Measurements from ENCODE around the gene PLCD4. TPM values are rescaled to one million over a fixed set of nuclear protein-coding genes. Genes with fewer than 3 reads are reported as not detected.

The PLCD4 gene
- polyA plus RNA-seq, 2 donors, result 4.3 to 5.4 TPM

GRCh38 chr2:218642121-218642656 is 34.5 kb downstream of the PLCD4 start:
- H3K4me3 ChIP-seq (ENCODE audit: low read depth in 1 of 2, low read length in 2 of 2), result no peak overlapping the region
- H3K9me3 ChIP-seq (ENCODE audit: control insufficient read depth in 2 of 2, insufficient read depth in 1 of 2, low read depth in 1 of 2, low read length in 1 of 2), result no peaks in the 10 kb centered on the region
- H3K4me1 ChIP-seq (ENCODE audit: control insufficient read depth in 2 of 2, insufficient read depth in 2 of 2, low read length in 1 of 2), result no peaks in the 10 kb centered on the region
- H3K36me3 ChIP-seq (ENCODE audit: control insufficient read depth in 2 of 2, insufficient read depth in 2 of 2, low read length in 1 of 2), result peaks cover 34 to 58% of the 10 kb centered on the region in 2 donors
- H3K27ac ChIP-seq (ENCODE audit: low read depth in 2 of 2, low read length in 1 of 2), result no peak overlapping the region
- WGBS, 2 donors, result 90 to 91% methylated on average over 18 of the region's 18 CpGs
- no peaks in the 10 kb centered on the region for H3K27me3 ChIP-seq (ENCODE audit: control insufficient read depth in 1 of 2, insufficient read depth in 2 of 2, low read length in 2 of 2)

DNA sequence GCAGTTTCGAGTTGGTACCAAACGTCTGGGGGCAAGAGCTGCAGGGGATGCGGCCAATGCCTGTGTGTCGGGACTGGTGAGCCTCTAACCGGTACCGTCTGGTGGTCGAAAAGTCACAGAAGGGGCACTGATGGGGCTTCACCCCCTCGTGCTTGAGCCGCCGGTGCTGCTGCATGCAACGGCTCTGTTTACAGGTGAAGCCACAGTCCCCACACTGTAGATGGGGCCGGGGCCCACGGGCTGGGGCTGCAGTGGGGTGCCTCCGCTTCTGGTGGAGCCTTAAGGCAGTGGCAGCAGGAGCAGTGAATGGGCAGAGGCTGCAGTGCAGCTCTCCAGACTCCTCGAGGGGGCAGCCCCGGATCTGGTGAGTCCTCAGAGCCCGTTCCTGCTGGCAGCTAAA is 35.1 kb downstream of the PLCD4 start:
- no peak overlapping the region for H3K27ac ChIP-seq (ENCODE audit: low read depth in 2 of 2, low read length in 1 of 2)
- H3K4me3 ChIP-seq (ENCODE audit: low read depth in 1 of 2, low read length in 2 of 2), result no peak overlapping the region
- H3K36me3 ChIP-seq (ENCODE audit: control insufficient read depth in 2 of 2, insufficient read depth in 2 of 2, low read length in 1 of 2), result peaks cover 34 to 57% of the 10 kb centered on the region in 2 donors
- no peaks in the 10 kb centered on the region for H3K27me3 ChIP-seq (ENCODE audit: control insufficient read depth in 1 of 2, insufficient read depth in 2 of 2, low read length in 2 of 2)
- H3K9me3 ChIP-seq (ENCODE audit: control insufficient read depth in 2 of 2, insufficient read depth in 1 of 2, low read depth in 1 of 2, low read length in 1 of 2), result no peaks in the 10 kb centered on the region
- no peaks in the 10 kb centered on the region for H3K4me1 ChIP-seq (ENCODE audit: control insufficient read depth in 2 of 2, insufficient read depth in 2 of 2, low read length in 1 of 2)
- 89 to 91% methylated on average over 17 of the region's 17 CpGs for WGBS, 2 donors

GRCh38 chr2:218643751-218644310 is 36.1 kb downstream of the PLCD4 start:
- peaks cover 29 to 57% of the 10 kb centered on the region in 2 donors for H3K36me3 ChIP-seq (ENCODE audit: control insufficient read depth in 2 of 2, insufficient read depth in 2 of 2, low read length in 1 of 2)
- H3K4me1 ChIP-seq (ENCODE audit: control insufficient read depth in 2 of 2, insufficient read depth in 2 of 2, low read length in 1 of 2), result no peaks in the 10 kb centered on the region
- H3K4me3 ChIP-seq (ENCODE audit: low read depth in 1 of 2, low read length in 2 of 2), result no peak overlapping the region
- H3K9me3 ChIP-seq (ENCODE audit: control insufficient read depth in 2 of 2, insufficient read depth in 1 of 2, low read depth in 1 of 2, low read length in 1 of 2), result no peaks in the 10 kb centered on the region
- WGBS, 2 donors, result 92% methylated on average over 8 to 10 of the region's 10 CpGs
- no peaks in the 10 kb centered on the region for H3K27me3 ChIP-seq (ENCODE audit: control insufficient read depth in 1 of 2, insufficient read depth in 2 of 2, low read length in 2 of 2)
- H3K27ac ChIP-seq (ENCODE audit: low read depth in 2 of 2, low read length in 1 of 2), result no peak overlapping the region

GRCh38 chr2:218644721-218645120 is 37.0 kb downstream of the PLCD4 start:
- H3K4me3 ChIP-seq (ENCODE audit: low read depth in 1 of 2, low read length in 2 of 2), result no peak overlapping the region
- H3K9me3 ChIP-seq (ENCODE audit: control insufficient read depth in 2 of 2, insufficient read depth in 1 of 2, low read depth in 1 of 2, low read length in 1 of 2), result no peaks in the 10 kb centered on the region
- WGBS, 2 donors, result 86 to 92% methylated on average over 11 of the region's 11 CpGs
- H3K27me3 ChIP-seq (ENCODE audit: control insufficient read depth in 1 of 2, insufficient read depth in 2 of 2, low read length in 2 of 2), result no peaks in the 10 kb centered on the region
- peaks cover 29 to 59% of the 10 kb centered on the region in 2 donors for H3K36me3 ChIP-seq (ENCODE audit: control insufficient read depth in 2 of 2, insufficient read depth in 2 of 2, low read length in 1 of 2)
- no peak overlapping the region for H3K27ac ChIP-seq (ENCODE audit: low read depth in 2 of 2, low read length in 1 of 2)
- H3K4me1 ChIP-seq (ENCODE audit: control insufficient read depth in 2 of 2, insufficient read depth in 2 of 2, low read length in 1 of 2), result no peaks in the 10 kb centered on the region

DNA sequence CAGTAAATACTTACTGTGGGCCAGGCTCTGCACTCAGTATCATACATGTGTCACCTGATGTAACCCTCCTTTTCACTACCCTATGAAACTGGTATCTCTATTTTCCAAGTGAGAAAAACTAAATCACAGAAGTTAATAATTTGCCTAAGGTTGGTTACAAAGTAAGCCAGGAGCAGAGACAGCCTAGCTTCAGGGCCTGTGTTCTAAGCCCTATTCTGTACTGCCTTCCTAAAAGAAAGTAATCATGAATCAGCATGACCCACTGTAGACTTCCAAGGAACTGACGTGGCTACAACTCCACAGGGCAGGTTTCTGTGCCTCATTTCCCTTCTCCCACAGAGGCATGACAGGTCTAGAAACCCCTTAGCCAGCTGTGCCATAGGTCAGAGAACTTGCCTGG is 37.4 kb downstream of the PLCD4 start:
- Histone ChIP-seq H3K4me1 (ENCODE audit: control insufficient read depth in 2 of 2, insufficient read depth in 2 of 2, low read length in 1 of 2) (no peaks in the 10 kb centered on the region), H3K9me3 (ENCODE audit: control insufficient read depth in 2 of 2, insufficient read depth in 1 of 2, low read depth in 1 of 2, low read length in 1 of 2) (no peaks in the 10 kb centered on the region), H3K27ac (ENCODE audit: low read depth in 2 of 2, low read length in 1 of 2) (no peak overlapping the region), H3K27me3 (ENCODE audit: control insufficient read depth in 1 of 2, insufficient read depth in 2 of 2, low read length in 2 of 2) (no peaks in the 10 kb centered on the region), H3K4me3 (ENCODE audit: low read depth in 1 of 2, low read length in 2 of 2) (no peak overlapping the region), H3K36me3 (ENCODE audit: control insufficient read depth in 2 of 2, insufficient read depth in 2 of 2, low read length in 1 of 2) (peaks cover 30 to 60% of the 10 kb centered on the region in 2 donors)
- WGBS, 2 donors, result 73 to 79% methylated on average over 1 of the region's 1 CpG

GRCh38 chr2:218648088-218648786 is 40.5 kb downstream of the PLCD4 start:
- Histone ChIP-seq H3K36me3 (ENCODE audit: control insufficient read depth in 2 of 2, insufficient read depth in 2 of 2, low read length in 1 of 2) (peaks cover 25 to 52% of the 10 kb centered on the region in 2 donors), H3K9me3 (ENCODE audit: control insufficient read depth in 2 of 2, insufficient read depth in 1 of 2, low read depth in 1 of 2, low read length in 1 of 2) (no peaks in the 10 kb centered on the region), H3K4me3 (ENCODE audit: low read depth in 1 of 2, low read length in 2 of 2) (no peak overlapping the region), H3K27me3 (ENCODE audit: control insufficient read depth in 1 of 2, insufficient read depth in 2 of 2, low read length in 2 of 2) (no peaks in the 10 kb centered on the region), H3K27ac (ENCODE audit: low read depth in 2 of 2, low read length in 1 of 2) (no peak overlapping the region), H3K4me1 (ENCODE audit: control insufficient read depth in 2 of 2, insufficient read depth in 2 of 2, low read length in 1 of 2) (no peaks in the 10 kb centered on the region)
- 71 to 73% methylated on average over 9 of the region's 9 CpGs for WGBS, 2 donors

DNA sequence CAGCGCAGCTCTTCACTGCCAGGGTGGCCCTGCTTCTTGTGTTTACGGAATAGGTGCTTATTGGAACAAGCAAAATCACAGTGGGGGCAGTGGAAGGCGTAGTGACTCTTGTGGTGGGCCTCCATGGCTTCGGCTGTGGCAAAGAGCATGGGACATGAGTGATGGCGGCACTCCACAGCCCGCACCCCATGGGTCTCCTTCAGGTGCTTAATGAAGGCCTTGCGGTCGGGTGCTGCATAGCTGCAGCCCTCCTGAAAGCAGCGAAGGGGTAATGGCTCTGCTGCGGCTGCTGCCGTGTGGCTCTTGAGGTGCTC is 41.0 kb downstream of the PLCD4 start:
- no peaks in the 10 kb centered on the region for H3K27me3 ChIP-seq (ENCODE audit: control insufficient read depth in 1 of 2, insufficient read depth in 2 of 2, low read length in 2 of 2)
- no peak overlapping the region for H3K27ac ChIP-seq (ENCODE audit: low read depth in 2 of 2, low read length in 1 of 2)
- no peaks in the 10 kb centered on the region for H3K4me1 ChIP-seq (ENCODE audit: control insufficient read depth in 2 of 2, insufficient read depth in 2 of 2, low read length in 1 of 2)
- 88 to 90% methylated on average over 10 to 11 of the region's 11 CpGs for WGBS, 2 donors
- no peaks in the 10 kb centered on the region for H3K9me3 ChIP-seq (ENCODE audit: control insufficient read depth in 2 of 2, insufficient read depth in 1 of 2, low read depth in 1 of 2, low read length in 1 of 2)
- H3K4me3 ChIP-seq (ENCODE audit: low read depth in 1 of 2, low read length in 2 of 2), result no peak overlapping the region
- H3K36me3 ChIP-seq (ENCODE audit: control insufficient read depth in 2 of 2, insufficient read depth in 2 of 2, low read length in 1 of 2), result peaks cover 22 to 48% of the 10 kb centered on the region in 2 donors

DNA sequence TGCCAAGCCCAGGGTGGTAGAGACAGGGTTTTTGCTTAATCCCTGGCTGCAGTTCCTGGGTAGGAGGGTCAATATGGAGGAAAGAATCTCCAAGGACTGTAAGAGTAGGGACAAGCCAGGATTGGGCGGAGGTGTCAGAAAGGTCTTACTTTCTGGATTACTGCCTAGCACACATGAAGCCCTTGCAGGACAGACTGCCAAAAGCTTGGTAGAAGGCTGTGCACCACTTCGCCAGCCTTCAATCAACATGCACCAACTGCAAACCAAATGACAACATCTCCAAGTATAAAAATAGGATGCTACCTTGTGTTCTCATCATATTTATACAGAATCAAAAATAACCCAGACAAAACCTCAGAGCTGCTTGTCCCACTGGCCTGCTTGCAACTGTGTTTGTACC is 48.1 kb downstream of the PLCD4 start:
- Histone ChIP-seq H3K36me3 (ENCODE audit: control insufficient read depth in 2 of 2, insufficient read depth in 2 of 2, low read length in 1 of 2) (peaks cover 11 to 17% of the 10 kb centered on the region in 2 donors), H3K9me3 (ENCODE audit: control insufficient read depth in 2 of 2, insufficient read depth in 1 of 2, low read depth in 1 of 2, low read length in 1 of 2) (no peaks in the 10 kb centered on the region), H3K4me3 (ENCODE audit: low read depth in 1 of 2, low read length in 2 of 2) (no peak overlapping the region), H3K27ac (ENCODE audit: low read depth in 2 of 2, low read length in 1 of 2) (no peak overlapping the region), H3K27me3 (ENCODE audit: control insufficient read depth in 1 of 2, insufficient read depth in 2 of 2, low read length in 2 of 2) (no peaks in the 10 kb centered on the region), H3K4me1 (ENCODE audit: control insufficient read depth in 2 of 2, insufficient read depth in 2 of 2, low read length in 1 of 2) (peaks cover 0 to 6% of the 10 kb centered on the region in 2 donors)
- WGBS, 2 donors, result 97% methylated on average over 2 of the region's 2 CpGs

DNA sequence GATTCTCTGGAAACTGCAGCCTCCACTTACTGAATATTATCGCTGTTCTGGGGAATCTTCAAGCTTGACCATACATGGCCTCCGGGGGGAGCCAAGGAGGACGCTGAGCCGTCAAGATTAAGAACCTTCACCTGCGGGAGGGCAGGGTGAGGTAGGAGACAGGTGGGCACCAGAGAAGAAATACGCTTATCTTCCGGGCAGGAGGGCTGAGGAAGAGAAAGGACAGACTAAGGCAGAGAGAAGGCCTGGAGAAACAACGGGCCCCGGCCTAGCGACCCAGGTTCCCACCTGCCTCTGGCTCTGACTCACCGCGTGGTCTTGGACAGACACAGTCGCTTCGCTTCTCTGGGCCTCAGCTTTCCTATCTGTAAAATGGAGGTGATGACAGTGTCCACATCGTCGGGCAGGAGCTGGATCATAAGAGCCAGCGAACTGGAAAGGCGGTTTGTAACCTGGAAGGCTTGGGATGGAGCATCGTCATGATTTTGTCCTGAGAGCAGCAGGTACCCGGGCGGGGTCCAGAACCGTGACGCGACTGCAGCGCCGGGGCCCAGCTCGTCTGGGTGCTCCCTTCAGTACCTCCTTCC is 51.1 kb downstream of the PLCD4 start:
- Histone ChIP-seq H3K4me3 (ENCODE audit: low read depth in 1 of 2, low read length in 2 of 2) (peak overlapping the region; percentile 78 to 86), H3K9me3 (ENCODE audit: control insufficient read depth in 2 of 2, insufficient read depth in 1 of 2, low read depth in 1 of 2, low read length in 1 of 2) (no peaks in the 10 kb centered on the region), H3K4me1 (ENCODE audit: control insufficient read depth in 2 of 2, insufficient read depth in 2 of 2, low read length in 1 of 2) (peaks cover 0 to 6% of the 10 kb centered on the region in 2 donors), H3K36me3 (ENCODE audit: control insufficient read depth in 2 of 2, insufficient read depth in 2 of 2, low read length in 1 of 2) (peaks cover 11 to 22% of the 10 kb centered on the region in 2 donors), H3K27ac (ENCODE audit: low read depth in 2 of 2, low read length in 1 of 2) (peak overlapping the region; percentile 75 to 81), H3K27me3 (ENCODE audit: control insufficient read depth in 1 of 2, insufficient read depth in 2 of 2, low read length in 2 of 2) (no peaks in the 10 kb centered on the region)
- WGBS, 2 donors, result 1% methylated on average over 27 of the region's 27 CpGs

All from esophagus (tissue), 2 donors.